GM12873 (cell line): ENCODE measurements around the gene TEX53.

Experiments used
- TF ChIP-seq, protein P1 (sequence below): IDR thresholded peaks from 2 replicates; pipeline ENCODE4 v1.5.1; 2012; ENCODE audit warnings: low read depth, mild to moderate bottlenecking, moderate library complexity, low read length, control low read depth; ENCODE audit not compliant: insufficient read depth; ENCODE audit errors: missing control alignments

Gene TEX53

GRCh38 chr9:114688379-114688778 is 30.8 kb upstream of the TEX53 start:
- TF ChIP-seq, protein P1, sequence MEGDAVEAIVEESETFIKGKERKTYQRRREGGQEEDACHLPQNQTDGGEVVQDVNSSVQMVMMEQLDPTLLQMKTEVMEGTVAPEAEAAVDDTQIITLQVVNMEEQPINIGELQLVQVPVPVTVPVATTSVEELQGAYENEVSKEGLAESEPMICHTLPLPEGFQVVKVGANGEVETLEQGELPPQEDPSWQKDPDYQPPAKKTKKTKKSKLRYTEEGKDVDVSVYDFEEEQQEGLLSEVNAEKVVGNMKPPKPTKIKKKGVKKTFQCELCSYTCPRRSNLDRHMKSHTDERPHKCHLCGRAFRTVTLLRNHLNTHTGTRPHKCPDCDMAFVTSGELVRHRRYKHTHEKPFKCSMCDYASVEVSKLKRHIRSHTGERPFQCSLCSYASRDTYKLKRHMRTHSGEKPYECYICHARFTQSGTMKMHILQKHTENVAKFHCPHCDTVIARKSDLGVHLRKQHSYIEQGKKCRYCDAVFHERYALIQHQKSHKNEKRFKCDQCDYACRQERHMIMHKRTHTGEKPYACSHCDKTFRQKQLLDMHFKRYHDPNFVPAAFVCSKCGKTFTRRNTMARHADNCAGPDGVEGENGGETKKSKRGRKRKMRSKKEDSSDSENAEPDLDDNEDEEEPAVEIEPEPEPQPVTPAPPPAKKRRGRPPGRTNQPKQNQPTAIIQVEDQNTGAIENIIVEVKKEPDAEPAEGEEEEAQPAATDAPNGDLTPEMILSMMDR, result no peak

GRCh38 chr9:114687034-114687433 is 29.4 kb upstream of the TEX53 start:
- TF ChIP-seq, protein P1, result no peak

DNA sequence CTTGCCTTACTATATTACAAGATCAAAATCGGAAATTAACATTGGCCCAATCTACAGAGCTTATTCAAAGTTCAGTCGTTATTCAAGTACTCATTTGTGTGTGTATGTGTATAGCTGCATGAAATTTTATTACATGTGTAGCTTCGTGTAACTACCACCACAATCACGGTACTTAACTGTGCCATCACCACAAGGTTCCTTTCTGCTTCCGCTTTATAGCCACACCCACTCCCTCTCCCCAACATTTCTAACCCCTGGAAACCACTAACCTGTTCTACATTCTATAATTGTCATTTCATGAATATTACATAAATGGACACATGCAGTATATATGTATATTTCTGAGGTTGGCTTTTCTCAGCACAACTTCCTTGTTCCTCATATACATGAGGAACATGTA is 28.3 kb upstream of the TEX53 start:
- TF ChIP-seq, protein P1, result no peak

GRCh38 chr9:114684036-114684435 is 26.4 kb upstream of the TEX53 start:
- TF ChIP-seq, protein P1, result no peak

- TF ChIP-seq, protein P1, result no peak
Observed at GRCh38 chr9:114682846-114683245, 25.2 kb upstream of the TEX53 start.

DNA sequence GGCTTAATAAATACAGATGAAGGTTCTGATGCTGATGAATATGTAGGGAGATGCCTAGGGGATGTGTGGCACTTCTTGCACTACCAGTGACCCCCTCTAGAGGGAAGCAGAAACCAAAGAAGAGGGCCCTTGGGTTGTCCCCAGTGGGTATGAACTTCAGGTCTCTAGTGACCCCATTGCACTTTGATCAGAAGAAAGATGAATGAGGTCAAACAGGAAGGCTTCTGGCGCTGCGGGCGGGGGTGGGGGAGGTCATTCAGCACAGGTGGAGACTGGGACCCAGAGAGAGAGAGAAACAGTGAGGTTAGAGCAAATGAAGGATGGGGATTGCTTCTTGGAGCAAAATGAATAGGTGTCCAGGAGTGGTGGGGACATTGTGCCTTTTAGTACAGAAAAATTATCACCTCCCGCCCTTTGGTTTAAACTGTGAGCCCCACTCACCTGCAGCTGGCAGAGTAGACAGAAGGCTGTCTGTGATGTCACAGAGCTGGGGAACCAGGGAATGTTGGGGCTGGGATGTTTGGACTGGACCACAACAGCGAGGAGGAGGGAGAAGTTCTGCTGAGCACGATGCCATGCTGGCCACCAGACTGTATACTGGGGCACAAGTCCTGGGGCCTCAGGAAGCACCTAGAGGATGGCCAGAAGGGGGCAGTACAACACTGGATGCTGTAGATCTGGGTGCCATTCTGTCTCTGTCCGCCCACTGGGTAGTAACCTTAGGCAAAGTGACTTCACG is 24.2 kb upstream of the TEX53 start, which contains the start of gene TEX48:
TSS of gene TEX48 (minus strand) at position 599 of the 739 bp plus-strand sequence. CDS start 10,469 bp downstream, outside the sequence.
- TF ChIP-seq, protein P1, result peak; percentile 87

- TF ChIP-seq, protein P1, result no peak
Observed at GRCh38 chr9:114680259-114681001, 22.8 kb upstream of the TEX53 start.
